ENCODE measurements around the gene BOD1L2.

DNA sequence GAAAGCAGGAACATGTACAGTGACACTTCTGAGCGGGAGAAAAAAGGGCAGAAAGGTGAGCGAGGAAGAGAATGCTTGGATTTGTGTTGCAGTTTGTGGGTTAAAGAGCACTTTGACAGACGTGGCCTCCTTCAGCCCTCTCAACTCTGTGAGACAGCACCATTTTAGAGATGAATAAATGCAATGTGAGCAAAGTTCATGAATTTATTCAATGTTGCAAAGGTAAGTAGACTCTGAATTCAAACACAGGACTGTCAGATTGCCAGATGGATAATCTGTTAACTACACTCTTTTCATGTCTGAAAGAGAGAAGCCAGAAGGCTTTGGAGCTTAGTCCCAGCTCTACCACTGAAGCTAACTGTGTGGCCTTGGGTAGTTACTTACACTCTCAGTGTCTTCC is 47.7 kb downstream of the BOD1L2 start:
- TF ChIP-seq, protein P1, sequence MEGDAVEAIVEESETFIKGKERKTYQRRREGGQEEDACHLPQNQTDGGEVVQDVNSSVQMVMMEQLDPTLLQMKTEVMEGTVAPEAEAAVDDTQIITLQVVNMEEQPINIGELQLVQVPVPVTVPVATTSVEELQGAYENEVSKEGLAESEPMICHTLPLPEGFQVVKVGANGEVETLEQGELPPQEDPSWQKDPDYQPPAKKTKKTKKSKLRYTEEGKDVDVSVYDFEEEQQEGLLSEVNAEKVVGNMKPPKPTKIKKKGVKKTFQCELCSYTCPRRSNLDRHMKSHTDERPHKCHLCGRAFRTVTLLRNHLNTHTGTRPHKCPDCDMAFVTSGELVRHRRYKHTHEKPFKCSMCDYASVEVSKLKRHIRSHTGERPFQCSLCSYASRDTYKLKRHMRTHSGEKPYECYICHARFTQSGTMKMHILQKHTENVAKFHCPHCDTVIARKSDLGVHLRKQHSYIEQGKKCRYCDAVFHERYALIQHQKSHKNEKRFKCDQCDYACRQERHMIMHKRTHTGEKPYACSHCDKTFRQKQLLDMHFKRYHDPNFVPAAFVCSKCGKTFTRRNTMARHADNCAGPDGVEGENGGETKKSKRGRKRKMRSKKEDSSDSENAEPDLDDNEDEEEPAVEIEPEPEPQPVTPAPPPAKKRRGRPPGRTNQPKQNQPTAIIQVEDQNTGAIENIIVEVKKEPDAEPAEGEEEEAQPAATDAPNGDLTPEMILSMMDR (conservative IDR thresholded peaks at IDR 0.05; ENCODE audit: low read length): no peak
- no peak for TF ChIP-seq EZH2phosphoT487 (IDR thresholded peaks at IDR 0.05; ENCODE audit: borderline replicate concordance)

Data from Loucy (cell line).